GM18951 (cell line): ENCODE measurements around the gene DGCR6L.
"Not testable (repeated sequence)": the region's sequence is repeated elsewhere in the genome, so short reads cannot be mapped to it uniquely, and the experiment has no call there.

Source experiments
- POLR2A ChIP-seq: IDR thresholded peaks from 4 replicates; pipeline ENCODE4 v1.6.1; 2011; ENCODE audit warnings: mild to moderate bottlenecking; ENCODE audit not compliant: insufficient read length, insufficient read depth; ENCODE audit errors: extremely low read depth
- in situ Hi-C: fragments of 300-500 bp; cut with MboI; formaldehyde crosslinking; loops from one replicate; pipeline ENCODE4 v1.12.0; 2022; ENCODE audit warnings: low sequenced_read_pairs, mixed read lengths, inconsistent platforms; ENCODE audit not compliant: unreplicated experiment

DGCR6L gene

DNA sequence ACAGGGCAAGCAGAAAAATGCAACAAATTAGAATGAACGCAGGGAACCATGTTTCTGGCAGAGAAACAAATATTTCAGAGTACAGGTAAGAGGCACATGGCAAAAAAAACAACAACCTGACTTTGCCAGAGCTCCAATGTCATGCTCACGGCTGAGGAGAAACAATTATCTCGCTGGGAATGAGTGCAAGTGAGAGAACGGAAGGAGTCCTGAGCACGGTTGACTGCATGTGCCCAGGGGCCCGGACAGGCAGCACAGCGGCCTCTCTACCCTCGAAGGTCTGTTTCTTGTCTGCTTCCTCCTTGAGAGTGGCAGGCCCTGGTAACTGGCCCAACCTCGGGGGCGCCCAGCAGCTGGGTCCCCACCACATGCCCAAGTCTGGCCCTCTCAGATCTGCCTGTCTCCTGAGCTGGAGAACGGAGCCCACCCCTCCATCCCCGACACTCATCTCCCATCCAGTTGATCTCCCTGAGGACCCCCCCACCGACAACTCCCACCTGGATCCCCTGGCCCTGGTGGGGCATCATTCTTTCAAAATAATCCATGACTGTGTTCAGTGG lies 27.1 kb downstream of the DGCR6L start:
- no peak for TF ChIP-seq POLR2A
- in situ Hi-C loops: loop anchor here (10.0 kb wide), 1 partner anchor 138 kb away; the partner anchor contains the start of gene CCDC188

DNA sequence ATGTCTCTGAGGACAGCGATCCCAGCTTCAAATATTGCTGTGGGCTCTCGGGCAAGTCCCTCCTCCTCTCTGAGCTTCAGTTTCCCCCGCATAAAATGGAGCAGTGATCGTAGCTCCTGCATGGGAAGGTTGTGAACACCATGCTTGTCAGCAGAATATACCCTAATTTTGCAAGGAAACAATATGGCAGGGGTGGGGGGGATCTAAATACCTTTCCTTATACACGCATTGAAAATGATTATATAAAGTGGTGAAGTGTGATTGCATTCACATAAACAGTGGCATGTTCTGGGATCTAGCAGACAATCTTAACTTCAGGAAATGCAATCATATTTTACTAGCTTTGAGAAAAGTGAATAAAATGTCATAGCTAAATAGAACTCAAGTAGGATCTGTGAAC lies 27.8 kb downstream of the DGCR6L start:
- in situ Hi-C loops: loop anchor here (10.0 kb wide), 1 partner anchor 137 kb away; the partner anchor contains the start of gene CCDC188

DNA sequence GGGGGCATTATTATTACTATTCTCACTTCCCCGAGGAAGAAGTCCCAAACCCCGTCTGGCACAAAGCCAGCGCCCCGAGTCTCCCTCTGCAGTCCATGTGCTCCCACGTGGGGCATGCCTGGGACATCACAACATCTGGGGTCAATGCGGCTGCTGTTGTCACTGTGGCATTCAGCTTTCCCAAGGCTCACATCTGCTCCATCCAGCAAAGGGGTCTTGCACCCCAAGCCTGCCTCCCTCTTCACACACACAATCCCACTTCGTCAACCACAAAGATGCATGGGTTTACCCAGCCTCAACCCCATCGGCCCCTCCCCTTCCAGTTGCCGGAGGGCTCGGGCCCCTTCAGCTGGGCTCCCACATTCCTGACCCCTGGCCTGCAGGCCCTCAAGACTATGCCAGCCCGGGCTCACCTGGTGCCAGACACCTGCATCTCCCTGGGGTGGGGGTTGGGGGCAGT lies 28.2 kb downstream of the DGCR6L start:
- in situ Hi-C loops: loop anchor here (10.0 kb wide), 1 partner anchor 137 kb away; the partner anchor contains the start of gene CCDC188

More for the DNA sequence above, 27.8 kb downstream of the DGCR6L start:
- no peak for TF ChIP-seq POLR2A

DNA sequence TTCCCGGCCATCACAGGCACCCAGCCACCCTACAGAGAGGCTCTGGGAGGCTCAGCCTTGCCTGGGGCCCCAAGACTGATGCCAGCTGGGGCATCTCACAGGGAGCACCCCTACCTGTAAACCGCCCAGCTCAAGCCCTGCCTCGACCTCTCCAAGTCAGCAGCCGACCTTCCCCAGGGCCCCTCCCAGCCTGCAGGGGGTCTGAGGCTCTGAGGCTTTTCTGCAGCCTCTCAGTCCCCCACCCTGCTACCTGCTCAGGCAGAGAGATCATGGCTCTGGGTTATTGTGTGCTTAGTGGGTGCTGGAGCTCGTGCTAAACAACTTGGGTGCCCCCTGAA lies 28.6 kb downstream of the DGCR6L start:
- TF ChIP-seq POLR2A: no peak
- in situ Hi-C loops: loop anchor here (10.0 kb wide), 1 partner anchor 136 kb away; the partner anchor contains the start of gene CCDC188

More for the DNA sequence above, 28.2 kb downstream of the DGCR6L start:
- TF ChIP-seq POLR2A: no peak

DNA sequence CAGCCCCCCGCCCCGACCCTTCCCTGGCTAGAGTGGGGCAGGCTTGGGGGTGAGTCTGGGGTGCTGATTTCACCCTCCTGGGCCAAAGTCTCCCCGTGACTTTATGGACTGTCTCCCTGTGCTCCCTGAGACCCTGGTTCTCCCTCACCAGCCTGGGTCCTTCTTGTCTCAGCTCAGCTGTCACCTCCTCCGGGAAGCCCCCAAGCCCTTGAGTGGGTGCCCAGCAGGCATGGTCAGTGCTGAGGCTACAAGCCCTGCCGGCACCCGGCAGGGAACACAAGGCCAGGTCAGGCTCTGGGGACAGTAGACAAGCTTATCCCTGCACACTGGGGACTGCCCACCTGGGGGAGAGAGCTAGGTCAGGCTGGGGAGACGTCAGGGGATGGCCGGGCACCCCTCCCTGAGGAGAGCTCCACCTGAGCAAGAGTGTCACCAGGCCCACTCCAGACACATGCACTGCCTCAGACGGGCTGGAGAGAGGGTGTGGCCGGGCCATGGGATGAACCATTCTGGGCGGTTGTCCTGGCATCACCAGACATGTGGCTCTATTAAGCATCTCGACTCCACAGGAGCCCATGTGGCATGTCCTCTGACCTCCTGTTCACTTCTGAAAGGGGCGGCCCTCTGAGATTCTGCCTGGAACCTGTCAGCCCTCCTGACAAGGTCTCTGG lies 29.1 kb downstream of the DGCR6L start:
- no peak for TF ChIP-seq POLR2A
- in situ Hi-C loops: loop anchor here (10.0 kb wide), 1 partner anchor 136 kb away; the partner anchor contains the start of gene CCDC188

DNA sequence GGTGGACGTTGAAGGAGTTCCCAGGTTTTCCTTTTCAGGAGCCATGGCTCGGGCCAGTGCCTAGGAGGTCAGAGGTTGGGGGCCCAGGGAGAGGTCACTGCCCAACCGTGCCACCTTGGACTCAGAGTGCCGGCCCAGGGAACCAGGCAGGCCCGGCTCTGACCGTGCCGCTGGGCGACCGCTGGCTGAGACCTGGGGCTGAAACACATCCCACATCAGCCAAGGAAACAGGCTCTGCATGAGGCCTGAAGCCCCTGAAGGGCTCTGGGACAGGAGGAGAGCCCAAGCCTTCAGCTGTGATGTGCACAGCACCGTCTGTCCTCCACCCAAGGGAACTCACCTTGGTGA lies 29.8 kb downstream of the DGCR6L start:
- in situ Hi-C loops: loop anchor here (10.0 kb wide), 1 partner anchor 135 kb away; the partner anchor contains the start of gene CCDC188
- TF ChIP-seq POLR2A: no peak

DNA sequence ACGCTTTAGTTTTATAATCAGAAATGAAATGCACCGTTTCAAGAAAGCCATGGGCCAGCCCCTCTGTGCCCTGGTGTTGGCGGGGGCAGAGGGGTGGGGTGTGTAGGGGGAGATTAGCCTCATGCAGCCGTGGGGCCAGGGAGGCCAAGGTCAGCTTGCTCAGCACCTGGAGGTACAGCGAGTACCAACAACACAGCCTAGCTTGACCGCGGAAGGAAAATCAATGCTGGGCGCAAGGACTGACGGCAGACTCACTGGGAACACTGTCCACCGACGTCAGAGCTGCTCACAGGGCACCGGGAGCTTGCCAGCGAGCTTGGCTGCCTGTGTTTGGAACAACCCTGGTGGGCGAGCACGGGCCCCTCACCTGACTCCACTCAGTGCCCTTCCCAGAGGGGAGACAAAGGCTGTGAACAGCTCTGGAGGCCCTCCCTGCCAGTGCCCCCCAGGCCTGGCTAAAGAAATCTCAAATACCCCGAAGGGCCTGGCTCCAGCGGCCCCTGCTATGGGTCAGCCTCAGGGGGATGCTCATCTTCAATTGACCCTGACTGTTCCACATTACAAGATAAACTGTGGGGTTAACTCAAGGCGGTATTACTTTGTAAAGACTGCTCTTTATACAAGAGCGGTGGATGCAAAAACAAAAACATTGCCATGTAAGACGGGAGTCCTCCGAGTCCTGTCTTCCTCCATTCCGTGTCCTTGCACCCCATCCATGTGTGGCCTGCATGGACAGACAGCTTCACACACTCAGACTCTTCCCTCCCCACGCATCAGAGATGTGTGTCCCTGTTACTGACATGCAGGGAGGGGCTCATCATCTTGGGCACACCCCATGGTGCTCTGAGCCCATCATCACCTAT lies 30.4 kb downstream of the DGCR6L start:
- in situ Hi-C loops: loop anchor here (10.0 kb wide), 1 partner anchor 135 kb away; the partner anchor contains the start of gene CCDC188

DNA sequence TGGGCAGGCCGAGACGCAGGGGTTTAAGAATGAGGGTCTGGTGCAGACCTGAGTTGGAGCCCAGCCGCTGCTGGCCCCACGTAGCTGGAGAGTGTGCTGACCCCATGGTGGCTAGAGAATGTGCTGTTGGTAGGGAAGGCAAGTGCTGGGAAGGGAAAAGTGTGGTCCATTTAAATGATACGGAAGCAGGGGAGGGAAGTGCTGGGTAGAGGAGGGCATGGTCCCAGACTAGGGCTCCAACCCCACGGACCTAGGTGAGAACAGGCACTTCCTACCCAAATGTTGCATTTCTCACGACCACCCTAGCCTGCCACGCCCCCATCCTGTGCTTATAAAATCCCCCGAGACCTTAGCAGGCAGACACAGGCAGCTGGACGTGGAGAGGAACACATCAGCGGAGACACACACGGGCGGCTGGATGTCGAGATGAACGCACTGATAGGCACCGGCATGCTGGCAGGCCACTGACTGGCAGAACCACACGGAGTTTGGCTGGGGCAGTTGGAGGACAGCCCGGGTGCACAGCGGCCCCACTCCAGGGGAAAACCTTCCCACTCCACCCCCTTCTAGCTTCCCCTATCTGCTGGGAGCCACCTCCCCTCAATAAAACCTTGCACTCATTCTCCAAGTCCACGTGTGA lies 33.0 kb downstream of the DGCR6L start:
- in situ Hi-C loops: not testable (repeated sequence)

DNA sequence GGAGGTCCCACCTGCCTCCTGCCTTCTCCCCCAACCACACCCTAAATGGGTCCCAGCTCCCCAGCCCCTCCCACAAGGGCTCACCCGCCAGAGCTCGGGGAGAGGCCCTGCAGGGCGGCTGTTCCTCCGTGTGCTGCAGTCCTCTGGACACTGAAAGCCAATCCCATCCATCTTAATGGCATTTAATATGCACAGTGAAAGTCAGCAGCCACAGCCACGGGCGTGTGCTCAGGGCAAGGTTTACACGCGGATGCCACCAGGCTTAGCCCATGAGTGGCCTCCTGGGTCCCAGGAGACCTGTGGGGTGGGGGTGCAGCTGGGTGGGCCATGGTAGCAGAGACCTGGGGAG lies 33.6 kb downstream of the DGCR6L start:
- in situ Hi-C loops: not testable (repeated sequence)

DNA sequence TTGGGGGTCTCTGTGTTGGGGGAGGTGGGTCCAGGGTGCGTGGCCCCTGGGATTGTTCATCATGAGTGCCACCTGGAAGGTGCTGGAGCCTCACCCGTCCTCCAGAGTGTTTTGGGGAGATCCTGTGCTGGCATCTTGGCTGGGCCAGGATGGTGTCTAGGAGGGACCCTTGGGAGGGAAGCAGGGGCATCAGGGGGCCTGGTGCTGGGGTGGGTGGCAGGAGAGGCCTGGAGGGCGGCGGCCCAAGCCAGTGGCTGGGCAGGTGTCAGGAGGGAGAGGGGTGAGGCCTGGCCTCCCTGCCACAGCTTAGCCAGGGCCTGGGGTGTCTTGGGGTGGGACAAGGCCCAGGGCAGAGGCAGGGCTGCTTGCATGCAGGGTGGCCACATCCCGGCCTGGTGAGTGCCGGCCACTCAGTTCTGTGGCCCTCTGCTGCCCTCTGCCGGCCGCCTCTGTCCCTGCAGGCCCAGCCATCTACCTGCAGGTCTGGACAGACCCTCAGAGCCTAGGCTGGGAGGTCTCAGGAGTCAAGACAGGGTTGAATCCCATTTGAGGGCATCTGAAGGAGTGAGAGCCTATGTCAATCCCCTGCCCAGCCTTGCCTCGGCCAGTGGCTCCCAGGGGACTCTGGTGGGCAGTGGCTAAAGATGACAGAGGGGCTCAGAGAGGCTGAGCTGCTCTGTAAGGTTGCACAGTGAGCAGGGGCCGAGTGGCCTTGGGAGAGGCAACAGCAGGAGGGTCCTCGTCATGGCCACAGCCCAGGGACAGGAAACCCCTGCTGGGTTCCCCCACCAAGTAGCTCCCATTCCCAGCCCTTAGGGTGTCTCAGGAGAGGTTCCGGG lies 34.2 kb downstream of the DGCR6L start:
- in situ Hi-C loops: not testable (repeated sequence)

DNA sequence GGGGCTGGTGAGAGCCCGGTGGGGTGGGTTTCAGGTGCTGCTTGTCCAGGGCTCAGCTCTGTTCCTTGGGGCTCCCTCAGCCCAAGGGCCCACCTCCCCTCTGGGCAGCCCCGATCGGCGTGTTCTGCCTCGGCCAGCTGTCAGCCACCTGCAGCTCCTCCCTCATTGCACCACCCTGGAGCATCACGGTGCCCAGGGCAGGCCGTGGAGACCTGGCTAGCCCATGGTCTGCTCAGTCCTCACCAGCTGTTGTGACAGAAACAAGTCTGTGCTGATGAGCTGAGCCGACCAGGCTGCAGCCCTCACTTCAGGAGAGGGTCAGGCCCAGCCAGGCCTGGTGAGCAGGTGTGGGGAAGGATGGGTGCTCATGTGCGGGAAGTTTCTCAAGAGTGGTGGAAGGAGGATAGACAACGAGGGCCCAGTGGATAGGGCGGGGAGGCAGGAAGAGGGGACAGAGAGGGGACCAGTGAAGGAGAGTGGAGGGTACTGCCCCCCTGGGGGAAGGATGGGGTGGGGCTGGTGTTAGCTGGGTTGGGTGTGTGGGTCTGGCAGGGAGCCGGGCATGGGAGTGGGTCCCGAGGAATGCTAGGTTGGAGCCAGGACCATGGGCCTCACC lies 35.3 kb downstream of the DGCR6L start:
- in situ Hi-C loops: no loop called here
- no peak for TF ChIP-seq POLR2A

DNA sequence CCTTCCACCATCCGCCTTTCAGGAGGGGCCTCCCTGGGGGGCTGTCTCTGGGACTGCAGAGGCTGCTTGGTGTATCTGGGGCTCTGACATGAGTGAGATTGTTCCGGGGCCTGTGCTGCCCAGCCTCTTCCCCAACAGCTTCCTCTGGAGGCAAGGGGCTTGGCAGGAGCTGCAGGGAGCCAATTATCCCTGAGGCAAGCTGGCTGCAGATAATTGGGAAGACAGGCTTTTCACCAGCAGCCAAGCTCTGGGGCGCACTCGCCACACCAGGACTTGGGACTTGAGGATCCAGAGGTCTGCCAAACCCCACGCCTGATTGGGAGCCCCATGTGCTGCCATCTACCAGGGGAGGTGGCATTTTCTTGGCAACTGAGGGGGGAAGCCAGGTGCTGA lies 36.2 kb downstream of the DGCR6L start:
- in situ Hi-C loops: no loop called here
- no peak for TF ChIP-seq POLR2A
